ENCODE results near the gene PDE2A. TPM values are rescaled to one million over a fixed set of nuclear protein-coding genes. Genes with fewer than 3 reads are reported as not detected.
A peak's percentile ranks its signal among the peaks of the same experiment; 100 is the strongest.

The PDE2A gene
- total RNA-seq, 1 donor from 2014 or later, result 74.4 TPM

DNA sequence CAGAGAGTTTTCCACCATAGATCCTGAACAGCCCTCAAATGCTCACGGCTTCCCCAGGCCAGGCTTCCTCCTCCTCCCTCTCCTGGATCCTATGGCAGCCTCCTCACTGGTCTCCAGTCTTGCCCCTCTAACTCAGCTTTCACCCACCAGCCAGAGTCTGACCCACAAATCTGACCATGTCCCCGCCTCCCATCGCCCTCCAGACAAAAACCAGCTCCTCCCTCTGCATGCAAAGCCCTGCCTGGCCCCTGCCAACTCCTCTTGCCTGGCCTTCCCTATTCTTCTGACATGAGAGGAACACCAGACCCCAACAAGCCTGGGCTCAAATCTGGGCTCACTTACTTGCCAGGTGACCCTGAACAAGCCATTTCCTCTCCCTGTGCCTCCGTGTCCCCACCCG lies 32.4 kb upstream of the PDE2A start:
- intact Hi-C loops (cut with DNase I), result no loop called here
- ATAC-seq, result no peak

DNA sequence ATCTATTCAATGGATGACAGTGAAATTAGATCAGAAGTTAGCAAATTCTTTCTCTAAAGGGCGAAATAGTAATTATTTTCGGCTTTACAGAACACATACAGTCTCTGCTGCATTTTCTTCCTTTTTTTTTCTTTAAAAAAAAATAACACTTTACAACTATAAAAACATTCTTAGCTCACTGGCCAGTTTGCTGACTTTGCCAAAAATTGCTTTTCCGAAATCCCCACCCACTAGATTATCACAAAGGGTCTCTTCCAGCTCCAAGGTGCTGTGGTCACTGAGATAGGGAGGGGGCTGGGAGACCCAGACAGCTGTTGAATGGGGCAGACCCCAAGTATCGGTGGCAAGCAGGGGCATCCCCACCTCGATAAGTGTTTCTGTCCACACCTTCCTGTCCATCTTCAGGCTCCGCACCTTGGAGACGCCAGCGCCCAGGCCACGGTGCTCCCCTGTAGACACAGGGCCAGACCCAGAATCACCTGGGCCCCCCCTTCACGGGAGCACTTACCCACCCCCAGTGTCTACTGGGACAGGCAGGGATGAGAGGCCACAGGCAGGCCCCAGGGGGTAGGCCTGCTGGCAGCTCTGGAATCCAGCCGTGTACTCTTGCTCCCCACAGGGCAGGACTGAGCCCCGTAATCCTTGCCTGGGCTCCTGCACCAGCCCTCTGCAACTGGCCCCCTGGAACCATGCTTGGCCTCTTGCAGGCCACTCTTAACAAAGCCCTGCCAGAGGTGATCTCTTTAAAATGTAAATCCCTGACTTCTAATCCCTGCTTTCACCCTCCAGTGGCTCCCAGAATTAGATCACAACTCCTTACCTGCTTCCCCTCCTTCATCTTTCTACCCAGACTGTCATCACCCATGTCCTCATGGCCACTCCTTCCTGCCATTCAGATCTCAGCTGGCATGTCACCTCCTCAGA lies 31.5 kb upstream of the PDE2A start:
- intact Hi-C loops (cut with DNase I), result no loop called here
- ATAC-seq, result no peak
- no peak for DNase-seq (ENCODE audit: low spot score)

More for the DNA sequence above, 32.4 kb upstream of the PDE2A start:
- no peak for DNase-seq (ENCODE audit: low spot score)

GRCh38 chr11:72704783-72705265 lies 30.6 kb upstream of the PDE2A start:
- intact Hi-C loops (cut with DNase I), result no loop called here
- DNase-seq (ENCODE audit: low spot score), result no peak

GRCh38 chr11:72704028-72704782 lies 30.0 kb upstream of the PDE2A start:
- intact Hi-C loops (cut with DNase I), result no loop called here
- peak; percentile 12 for ATAC-seq
- no peak for DNase-seq (ENCODE audit: low spot score)

More at GRCh38 chr11:72704783-72705265, 30.6 kb upstream of the PDE2A start:
- ATAC-seq, result no peak

DNA sequence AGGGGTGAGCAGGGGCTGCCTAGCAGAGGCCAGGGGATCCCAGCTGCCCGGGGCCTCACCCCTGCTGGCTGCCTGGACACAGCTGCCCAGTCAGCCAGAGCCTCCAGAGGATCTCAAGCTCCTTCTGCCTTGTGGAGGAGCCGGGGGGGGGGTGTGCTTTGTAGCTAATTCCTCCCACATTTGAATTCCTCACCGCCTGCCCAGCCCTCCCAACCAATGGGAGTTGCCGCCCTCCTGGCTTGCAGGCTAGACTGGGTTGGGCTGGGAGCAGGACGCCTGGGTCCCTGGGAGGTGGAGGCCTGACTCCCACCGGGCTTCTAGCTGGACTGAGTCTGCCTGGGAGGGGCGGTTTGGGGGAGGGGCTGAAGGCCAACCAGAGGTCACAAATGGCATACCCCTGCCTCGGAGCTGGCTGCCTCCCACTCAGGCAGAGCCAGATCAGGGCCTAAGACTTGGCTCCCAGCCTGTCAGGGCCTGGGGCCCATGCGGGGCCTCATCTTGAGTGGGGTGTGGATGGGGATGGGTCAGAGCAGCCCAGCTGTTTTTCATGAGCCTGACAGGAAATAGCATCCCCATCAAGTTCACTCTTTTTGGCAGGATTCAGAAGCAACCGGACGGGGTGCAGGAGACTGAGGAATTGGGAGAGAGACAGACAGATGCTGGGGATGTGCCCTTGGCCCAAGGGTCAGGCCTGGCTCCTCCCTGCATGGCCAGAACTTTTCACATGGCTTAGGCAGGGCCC lies 29.2 kb upstream of the PDE2A start:
- peak; percentile 89 for DNase-seq (ENCODE audit: low spot score)
- intact Hi-C loops (cut with DNase I), result loop anchor here (2.0 kb wide), 1 partner anchor 177 kb away; no protein-coding TSS in a partner anchor
- peak; percentile 90 for ATAC-seq

DNA sequence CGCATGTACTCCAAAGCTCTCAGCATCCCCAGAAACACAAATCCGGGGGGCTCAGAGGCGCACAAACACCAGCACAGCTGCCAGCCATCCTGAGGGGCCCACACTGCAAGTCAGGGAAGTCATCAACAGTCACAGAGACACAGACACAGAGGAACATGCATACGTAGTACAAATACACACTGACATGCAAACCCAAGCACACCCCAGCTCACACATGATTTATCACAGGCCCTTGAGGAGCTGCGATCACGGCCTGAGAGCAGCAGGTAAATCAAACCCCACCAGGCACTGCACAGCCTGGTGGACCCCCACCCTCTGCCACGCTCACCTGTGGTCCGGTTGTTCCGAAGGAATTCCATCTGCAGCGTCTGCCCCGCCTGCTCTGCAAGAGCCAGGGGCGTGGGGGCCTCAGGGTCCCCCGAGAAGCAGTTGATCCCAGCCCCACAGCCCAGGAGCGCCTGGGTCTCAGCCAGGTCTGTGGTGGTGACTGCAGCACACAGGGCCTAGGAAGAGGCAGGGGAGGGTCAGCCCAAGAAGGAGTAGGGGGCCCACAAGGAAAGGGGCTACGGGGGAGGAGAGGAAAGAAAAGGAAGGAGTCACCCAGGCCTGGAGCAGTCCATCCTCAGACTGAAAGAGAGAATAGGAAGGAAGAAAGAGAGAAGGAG lies 28.5 kb upstream of the PDE2A start:
- ATAC-seq (no peak), DNase-seq (ENCODE audit: low spot score) (no peak)
- intact Hi-C loops (cut with DNase I), result loop anchor here (2.0 kb wide), 1 partner anchor 176 kb away; no protein-coding TSS in a partner anchor

DNA sequence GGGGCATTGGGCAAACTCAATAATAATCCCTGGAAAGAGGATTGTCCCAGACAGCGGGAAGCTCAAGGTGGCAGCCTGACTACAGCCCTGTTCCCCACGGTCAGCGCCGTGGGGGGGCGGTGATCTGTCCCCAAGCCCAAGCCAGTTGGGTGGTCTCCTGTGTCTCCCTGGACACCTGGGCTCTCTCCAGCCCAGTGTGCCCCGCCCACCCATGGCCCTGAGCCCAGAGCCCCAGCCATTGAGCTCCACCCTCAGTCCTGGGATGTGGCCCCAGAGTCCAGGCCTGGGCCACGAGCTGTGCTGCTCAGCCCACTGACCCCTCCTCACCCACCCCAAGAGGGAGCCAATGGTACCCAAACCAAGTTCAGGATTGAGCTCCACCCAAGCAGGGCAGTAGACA lies 27.9 kb upstream of the PDE2A start:
- DNase-seq (ENCODE audit: low spot score), result no peak
- no peak for ATAC-seq
- intact Hi-C loops (cut with DNase I), result loop anchor here (2.0 kb wide), 1 partner anchor 175 kb away; no protein-coding TSS in a partner anchor

GRCh38 chr11:72701466-72701865 lies 27.2 kb upstream of the PDE2A start:
- DNase-seq (ENCODE audit: low spot score) (no peak), ATAC-seq (no peak)

DNA sequence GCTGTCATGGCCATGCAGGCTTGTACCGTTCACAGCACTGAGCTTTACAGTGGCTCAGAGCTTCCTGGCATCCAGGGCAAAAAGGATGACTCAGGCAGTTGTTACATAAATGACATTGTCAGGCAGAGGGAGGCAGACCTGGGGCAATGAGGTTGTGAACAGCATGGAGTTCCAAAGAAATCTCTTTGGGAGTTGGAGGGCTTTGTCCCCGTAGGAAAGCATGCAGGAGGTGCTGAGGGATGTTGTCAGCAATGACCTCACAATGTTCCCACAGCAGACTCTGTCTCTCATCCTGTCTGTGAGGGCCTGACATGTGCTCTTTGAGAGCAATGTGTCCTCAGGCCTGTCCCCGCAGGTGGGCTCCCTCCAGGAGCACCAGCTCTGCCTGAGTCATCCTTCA lies 25.9 kb upstream of the PDE2A start:
- ATAC-seq (no peak), DNase-seq (ENCODE audit: low spot score) (no peak)
- intact Hi-C loops (cut with DNase I), result no loop called here

More at GRCh38 chr11:72701466-72701865, 27.2 kb upstream of the PDE2A start:
- intact Hi-C loops (cut with DNase I), result no loop called here

- no peak for DNase-seq (ENCODE audit: low spot score)
- intact Hi-C loops (cut with DNase I), result no loop called here
- no peak for ATAC-seq
Observed at GRCh38 chr11:72697814-72698213, 23.6 kb upstream of the PDE2A start.

GRCh38 chr11:72696866-72697700 lies 22.9 kb upstream of the PDE2A start:
- peak; percentile 92 for ATAC-seq
- intact Hi-C loops (cut with DNase I), result no loop called here
- peak; percentile 91 for DNase-seq (ENCODE audit: low spot score)

DNA sequence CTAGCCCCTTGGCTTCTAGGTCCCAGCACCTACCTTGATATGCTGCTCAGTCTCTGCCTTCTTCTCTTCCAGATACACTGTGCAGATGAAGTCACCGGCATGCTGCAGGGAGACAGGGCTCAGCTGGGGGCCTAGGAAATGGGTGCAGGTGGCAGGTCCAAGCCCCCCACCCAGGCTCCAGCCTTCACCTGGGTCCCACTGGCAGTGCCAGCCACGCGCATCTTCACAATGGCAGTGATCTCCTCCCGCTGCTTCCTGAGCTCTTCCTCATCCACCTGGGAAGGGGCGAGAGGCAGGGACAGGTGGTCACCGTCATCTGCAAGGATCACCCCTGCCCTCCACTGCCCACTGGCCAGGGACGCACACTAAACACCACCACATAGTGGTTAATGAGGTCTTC lies 21.1 kb upstream of the PDE2A start:
- ATAC-seq (no peak), DNase-seq (ENCODE audit: low spot score) (no peak)
- intact Hi-C loops (cut with DNase I), result no loop called here

DNA sequence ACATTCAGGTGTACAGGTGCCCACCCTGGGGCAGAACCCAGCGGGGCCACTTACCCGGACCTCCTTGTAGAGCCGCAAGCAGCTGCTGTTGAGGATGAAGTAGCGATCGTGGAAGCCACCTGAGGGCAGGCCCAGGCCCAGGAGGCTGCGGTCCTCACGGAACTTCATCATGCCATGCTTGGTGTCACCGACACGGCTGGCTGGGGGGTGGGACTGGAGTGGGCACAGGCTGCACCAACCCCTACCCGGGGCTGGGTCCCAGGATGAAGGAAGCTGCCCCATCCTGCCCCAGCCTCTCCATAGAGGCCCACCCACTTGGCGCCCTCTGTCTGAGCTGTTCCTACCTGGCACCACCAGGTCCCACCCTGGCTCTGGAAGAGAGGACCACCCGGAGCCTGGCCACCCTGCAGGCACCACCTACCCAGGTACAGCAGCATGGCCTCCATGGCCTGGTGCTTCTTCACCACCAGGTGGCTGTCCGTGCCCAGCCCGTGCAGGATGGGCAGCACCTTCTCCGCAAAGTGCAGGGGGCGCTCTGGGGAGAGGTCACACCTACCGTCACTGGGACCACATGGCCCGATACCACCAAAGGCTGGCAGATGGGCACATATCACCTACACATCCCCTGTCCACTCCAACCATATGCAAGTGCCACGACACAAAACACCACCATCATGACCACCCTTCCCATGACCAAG lies 19.2 kb upstream of the PDE2A start:
- no peak for ATAC-seq
- DNase-seq (ENCODE audit: low spot score), result no peak
- intact Hi-C loops (cut with DNase I), result no loop called here

- intact Hi-C loops (cut with DNase I), result no loop called here
- no peak for DNase-seq (ENCODE audit: low spot score)
- ATAC-seq, result no peak
Observed at GRCh38 chr11:72692498-72693237, 18.4 kb upstream of the PDE2A start.

- no peak for ATAC-seq
- DNase-seq (ENCODE audit: low spot score), result no peak
- intact Hi-C loops (cut with DNase I), result no loop called here
Observed at GRCh38 chr11:72690166-72690565, 15.9 kb upstream of the PDE2A start.

DNA sequence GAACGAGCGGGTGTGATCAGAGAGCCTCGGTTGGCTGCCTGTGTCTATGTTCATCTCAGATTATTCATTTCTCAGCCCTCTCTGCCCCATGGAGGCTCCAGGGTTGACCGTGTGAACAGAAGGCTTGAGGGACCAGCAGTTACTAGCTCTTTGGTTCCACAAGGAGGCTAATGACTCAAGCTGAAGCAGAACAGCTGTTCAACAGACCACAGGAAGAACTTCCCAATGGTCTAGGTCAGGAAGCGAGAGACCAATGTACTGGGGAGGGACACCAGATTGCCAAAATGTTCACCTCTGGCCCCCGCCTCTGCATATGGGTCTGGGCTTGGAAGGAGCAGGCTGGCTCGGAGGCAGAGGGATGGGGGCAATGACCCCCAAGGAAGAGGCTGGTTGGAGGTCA lies 14.7 kb upstream of the PDE2A start:
- DNase-seq (ENCODE audit: low spot score), result no peak
- intact Hi-C loops (cut with DNase I), result no loop called here
- ATAC-seq, result no peak

- intact Hi-C loops (cut with DNase I), result no loop called here
- DNase-seq (ENCODE audit: low spot score) (no peak), ATAC-seq (no peak)
Observed at GRCh38 chr11:72688486-72688885, 14.3 kb upstream of the PDE2A start.

Measured in sciatic nerve (tissue), 2 donors.